H1 (cell line): ENCODE data around the gene LOC128125822.

Experiments
- CHD7 ChIP-seq: fragments of 300-600 bp; sonication (generic); IDR thresholded peaks from 2 replicates; pipeline ENCODE4 v1.7.1; 2012; ENCODE audit warnings: low read length, moderate library complexity, mild to moderate bottlenecking, inconsistent platforms; ENCODE audit not compliant: insufficient replicate concordance

LOC128125822 gene

GRCh38 chr6:63558278-63558677, 14.0 kb upstream of the LOC128125822 start (continued):
- no peak for TF ChIP-seq CHD7
